Stimulated activated CD8-positive, alpha-beta memory T cell treated with anti-CD3 and anti-CD28 coated beads, Interleukin-15, amount 100 ng/mL, for 4 hours (primary cell): ENCODE measurements around the gene MYBPH.

Experiments used
- DNase-seq, 2 donors: peaks; one replicate each; pipeline ENCODE4 v3.0.0-alpha.2; 2020; ENCODE audit warnings: low read depth in 2 of 2

Gene MYBPH, protein sequence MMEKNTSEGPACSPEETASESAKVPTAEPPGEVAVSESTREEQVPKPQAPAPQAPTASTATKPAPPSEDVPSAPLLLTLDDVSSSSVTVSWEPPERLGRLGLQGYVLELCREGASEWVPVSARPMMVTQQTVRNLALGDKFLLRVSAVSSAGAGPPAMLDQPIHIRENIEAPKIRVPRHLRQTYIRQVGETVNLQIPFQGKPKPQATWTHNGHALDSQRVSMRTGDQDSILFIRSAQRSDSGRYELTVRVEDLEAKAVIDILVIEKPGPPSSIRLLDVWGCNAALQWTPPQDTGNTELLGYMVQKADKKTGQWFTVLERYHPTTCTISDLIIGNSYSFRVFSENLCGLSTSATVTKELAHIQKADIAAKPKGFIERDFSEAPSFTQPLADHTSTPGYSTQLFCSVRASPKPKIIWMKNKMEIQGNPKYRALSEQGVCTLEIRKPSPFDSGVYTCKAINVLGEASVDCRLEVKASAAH

DNA sequence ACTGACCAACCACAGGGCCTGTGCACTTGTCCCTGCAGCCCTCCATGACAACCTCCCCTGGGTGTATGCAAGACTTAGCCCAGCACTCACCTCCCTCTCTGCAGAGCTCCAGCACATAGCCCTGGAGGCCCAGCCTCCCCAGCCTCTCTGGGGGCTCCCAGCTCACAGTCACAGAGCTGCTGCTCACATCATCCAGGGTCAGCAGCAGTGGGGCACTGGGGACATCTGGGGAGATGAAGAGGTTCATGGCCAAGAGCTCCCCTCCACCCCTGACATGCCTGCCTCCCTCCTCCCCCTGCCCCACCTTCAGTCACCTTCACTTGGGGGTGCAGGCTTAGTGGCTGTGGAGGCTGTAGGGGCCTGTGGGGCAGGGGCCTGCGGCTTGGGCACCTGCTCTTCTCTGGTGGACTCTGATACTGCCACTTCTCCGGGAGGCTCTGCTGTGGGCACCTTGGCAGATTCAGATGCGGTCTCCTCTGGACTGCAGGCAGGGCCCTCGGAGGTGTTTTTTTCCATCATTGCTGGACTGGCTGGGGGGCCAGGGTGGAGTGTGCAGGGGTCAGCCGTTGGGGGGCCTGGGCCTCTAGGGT, at the start of gene MYBPH:
MYBPH (minus strand) TSS at position 590 of the 590 bp plus-strand sequence; CDS start at position 519, 71 bp downstream.
- no peak for DNase-seq

GRCh38 chr1:203225071-203225470, 49.4 kb upstream of the MYBPH start:
- no peak for DNase-seq

- no peak for DNase-seq
Observed at GRCh38 chr1:203223012-203223775, 47.6 kb upstream of the MYBPH start.

- DNase-seq = no peak
Observed at GRCh38 chr1:203219934-203220333, 44.3 kb upstream of the MYBPH start.

DNA sequence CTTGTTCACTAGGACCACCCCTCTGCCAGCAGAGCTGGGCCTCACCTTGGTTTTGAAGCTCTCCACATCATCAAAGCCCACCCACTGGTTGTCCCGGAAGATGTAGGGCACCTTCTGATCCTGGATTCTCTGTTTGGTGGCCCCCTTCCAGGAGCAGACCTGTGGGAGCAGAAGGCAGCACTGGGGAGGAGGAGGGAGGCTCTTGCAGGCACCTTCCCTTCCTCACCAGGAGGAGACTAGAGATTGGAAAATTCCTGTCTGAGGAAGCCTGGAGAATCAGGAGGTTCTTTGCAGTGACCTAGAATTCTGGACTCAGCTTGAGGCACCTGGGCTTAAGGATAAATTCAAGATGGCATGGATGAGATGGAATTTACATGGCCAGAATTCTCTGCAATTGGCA, 43.5 kb upstream of the MYBPH start:
- DNase-seq = no peak

DNA sequence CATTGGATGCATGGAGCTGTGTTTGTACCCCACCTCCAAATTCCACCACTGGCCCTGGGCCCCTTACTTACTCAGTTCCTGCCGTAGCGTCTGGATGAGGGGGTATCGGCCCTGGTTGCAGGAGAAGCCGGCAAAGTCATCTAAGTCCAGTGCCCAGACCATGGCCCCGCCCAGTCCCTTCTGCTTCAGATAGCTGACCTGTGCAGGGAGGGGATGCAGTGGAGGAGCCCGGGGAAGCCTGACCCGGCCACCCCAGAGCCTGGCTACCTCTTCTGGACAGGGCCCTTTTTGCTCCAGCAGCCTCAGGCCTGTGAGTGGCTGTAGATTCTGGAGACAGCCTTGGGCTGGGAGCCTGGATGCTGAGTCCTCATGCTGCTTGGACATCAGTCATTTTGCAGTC, 42.0 kb upstream of the MYBPH start:
- DNase-seq = no peak

GRCh38 chr1:203217139-203217655, 41.6 kb upstream of the MYBPH start:
- no peak for DNase-seq

DNA sequence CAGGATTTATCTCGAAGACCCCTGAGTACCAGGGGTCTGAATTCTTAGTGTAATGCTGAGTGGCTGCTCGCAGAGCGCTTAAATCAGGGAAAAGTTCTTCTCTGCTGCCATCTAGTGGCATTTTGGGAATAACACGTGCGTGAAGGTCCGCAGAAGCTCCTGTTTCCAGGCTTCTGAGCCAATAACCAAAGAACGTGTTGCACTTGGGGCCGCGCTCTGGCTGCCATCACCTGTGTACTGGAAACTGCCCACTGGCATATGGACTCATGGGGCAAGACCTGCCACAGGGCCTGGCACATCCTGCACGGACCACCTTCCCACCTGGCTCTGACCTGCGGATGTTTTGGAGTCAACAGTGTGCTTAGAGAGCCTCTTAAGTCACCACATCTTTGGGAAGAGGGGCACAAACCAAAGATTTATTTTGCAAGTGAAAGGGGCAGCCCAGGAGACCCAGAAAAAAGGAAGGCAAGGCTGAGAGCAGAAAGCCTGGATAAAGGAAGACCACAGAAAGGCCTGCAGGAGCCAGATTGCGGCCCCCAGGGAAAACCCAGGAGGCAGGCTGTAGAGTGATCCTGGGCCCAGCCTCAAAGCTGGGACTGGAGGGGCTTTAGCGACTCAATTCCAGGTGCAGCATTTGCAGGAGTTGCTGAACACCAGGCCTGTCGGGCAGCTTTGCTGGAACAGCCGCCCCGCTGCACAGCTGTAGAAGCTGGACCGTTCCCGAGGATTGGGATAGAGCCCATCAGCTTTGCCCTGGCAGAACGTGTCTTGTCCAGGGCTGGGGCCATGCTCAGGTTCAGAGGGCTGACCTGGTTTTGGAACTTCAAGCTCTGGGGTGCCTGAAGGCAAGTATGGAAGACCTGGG, 40.9 kb upstream of the MYBPH start:
- DNase-seq = peak in 1 of 2 donors; percentile 2

DNA sequence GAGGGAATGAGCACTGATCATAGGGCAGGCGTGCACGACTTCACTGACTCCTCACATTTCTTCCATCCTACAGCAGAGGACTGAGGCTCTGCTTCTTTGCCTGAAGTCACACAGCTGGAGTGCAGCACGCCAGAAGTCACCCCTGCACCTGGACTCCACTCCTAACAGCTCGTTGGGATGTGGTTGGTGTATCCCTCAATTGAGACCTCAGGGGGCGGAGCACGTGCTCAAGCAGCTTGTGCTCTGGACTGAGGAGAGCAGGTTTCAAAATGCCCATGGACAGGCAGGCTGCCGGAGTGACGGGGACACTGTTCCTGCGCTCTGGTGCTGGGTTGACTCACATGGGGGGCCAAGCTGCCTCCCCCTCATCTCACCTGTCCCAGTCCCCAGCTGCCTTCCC, 39.9 kb upstream of the MYBPH start:
- no peak for DNase-seq

GRCh38 chr1:203214871-203215270, 39.2 kb upstream of the MYBPH start:
- no peak for DNase-seq

DNA sequence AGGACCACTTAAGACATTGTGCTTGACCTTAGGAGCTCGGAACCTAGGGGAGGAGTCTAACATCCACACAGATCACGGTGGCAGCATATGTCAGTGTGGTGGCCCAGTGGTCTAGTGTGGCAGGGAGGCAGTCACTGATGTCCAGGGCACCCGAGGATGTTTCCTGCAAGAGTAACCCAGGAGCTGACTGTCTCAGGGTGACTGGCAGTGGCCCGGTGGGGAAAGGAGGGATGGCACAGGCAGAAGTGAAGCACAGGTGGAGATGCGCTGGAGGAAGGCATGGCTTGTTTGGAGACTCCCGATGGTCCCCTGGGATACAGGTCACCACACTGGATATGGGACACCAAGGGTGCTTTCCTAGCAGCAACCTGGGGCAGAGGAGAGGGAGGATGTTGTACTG, 37.5 kb upstream of the MYBPH start:
- DNase-seq = no peak

GRCh38 chr1:203211812-203212211, 36.2 kb upstream of the MYBPH start:
- DNase-seq = no peak

DNA sequence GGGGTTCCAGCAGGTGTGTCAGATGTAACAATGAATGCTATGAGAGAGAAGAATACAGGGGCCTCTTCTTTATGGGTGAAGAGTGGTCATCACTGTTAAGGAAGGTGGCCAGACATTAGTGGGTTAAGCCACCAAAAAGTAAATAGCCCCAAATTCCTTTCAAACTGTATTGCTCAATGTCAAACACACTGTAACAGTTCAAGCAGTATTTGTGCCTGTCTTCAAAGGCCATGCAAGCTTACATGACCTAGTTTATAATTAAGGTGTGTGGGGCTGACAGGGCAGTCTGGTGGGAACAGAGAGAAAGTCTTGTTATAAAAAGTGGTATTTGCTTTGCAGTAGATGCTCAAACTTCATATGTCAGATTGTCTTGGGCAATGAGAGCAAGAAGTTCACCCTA, 35.4 kb upstream of the MYBPH start:
- no peak for DNase-seq

- no peak for DNase-seq
Observed at GRCh38 chr1:203210350-203210749, 34.7 kb upstream of the MYBPH start.

GRCh38 chr1:203208181-203208580, 32.6 kb upstream of the MYBPH start:
- DNase-seq = no peak

- DNase-seq = no peak
Observed at GRCh38 chr1:203207751-203208150, 32.1 kb upstream of the MYBPH start.

DNA sequence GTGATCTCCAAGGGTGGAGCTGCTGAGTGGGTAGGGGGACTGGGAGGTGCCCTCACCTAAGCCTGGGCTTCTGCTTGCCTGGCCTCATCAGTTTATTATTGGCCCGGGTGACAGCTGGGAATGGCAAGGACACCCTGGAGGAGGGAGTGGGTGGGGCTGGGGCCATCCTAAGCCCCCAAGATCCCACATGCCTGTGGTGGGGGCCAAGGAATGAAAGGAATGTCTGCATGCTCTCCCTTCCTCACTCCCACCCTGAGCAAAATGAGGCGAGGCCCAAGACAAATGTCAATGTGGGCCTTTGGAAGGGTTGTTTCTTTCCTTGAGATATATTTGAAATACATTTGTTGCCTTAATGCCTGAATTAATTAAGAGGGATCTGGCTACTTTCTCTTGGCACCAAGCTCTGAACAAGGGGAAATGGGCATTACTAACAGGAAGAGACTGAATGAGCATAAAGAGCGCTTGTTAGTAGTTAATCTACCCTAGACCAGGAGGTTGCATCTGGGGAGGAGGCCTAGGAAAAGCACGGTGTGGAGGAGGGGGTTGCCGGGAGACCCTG, 30.6 kb upstream of the MYBPH start:
- DNase-seq = no peak

GRCh38 chr1:203204756-203205155, 29.1 kb upstream of the MYBPH start:
- no peak for DNase-seq

DNA sequence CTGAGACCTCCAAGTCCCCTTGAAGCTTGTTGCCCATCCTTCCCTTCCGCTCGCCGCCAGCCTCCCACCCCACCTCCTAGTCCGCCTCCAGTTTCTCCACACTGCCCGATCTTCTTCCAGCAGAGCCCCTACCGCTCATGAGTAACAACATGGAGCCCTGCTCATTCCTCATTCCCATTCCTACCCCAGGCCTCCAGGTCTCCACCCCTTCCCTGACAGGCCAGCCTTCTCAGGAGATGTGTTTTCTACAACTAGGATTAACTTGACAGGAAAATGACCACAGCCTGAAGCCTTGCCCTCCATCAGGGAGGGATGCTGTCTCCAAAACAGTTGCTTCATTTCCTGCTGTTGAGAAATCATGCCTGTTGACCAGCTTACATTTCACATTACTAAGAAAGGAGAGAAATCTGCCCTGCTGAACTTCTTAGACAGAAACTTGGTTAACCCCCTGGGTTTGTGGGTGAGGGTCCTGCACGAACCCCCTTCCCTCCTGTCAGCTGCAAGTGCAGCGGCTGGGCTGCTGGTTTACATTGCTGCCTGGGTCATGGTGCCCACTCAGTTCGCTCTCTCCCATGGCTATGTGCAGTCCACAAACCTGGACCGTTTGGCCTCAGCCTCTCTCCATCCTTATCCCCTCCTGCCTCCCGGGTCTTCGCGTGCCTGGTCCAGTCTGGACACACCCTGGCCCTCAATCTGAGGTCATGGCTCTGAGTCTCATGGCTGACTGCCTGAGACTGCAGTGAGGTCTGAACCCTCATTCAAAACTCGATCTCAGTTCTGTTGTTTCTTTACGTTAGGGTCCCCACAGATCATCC, 27.0 kb upstream of the MYBPH start:
- no peak for DNase-seq

DNA sequence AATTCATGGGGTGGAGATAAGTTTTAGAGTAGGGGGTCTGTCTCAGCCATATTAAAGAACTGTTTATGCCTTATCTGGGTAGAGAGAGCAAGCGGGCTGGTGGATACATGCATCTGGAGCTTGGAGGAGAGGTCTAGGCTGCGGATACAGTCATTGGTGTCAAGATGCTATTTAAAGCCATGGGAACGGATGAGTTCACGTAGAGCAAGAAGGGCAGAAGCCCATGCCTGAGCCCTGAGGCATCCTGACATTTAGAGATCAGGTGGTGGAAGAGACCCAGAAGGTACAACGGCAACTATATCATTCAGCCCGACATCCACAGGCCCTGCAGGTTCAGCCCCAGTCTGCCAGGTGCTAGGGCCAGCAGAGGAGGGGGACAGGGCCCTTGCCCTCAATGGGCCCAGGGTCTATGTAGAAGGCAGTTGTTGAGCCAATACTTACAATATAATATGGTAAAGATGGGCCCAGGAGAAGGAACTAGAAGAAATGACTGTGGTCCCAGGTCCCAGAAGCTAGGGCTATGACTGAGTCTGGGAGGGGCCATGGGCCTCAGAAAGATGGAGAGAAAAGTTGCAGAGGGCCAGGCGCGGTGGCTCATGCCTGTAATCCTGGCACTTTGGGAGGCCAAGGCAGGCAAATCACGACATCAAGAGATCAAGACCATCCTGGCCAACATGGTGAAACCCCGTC, 26.0 kb upstream of the MYBPH start:
- DNase-seq = no peak
